A549 (cell line): ENCODE results near the gene PLEKHF1. TPM values are rescaled to one million over a fixed set of nuclear protein-coding genes. Genes with fewer than 3 reads are reported as not detected.

Experiments used
- ATAC-seq, 2 experiments: fragments of 200-7000 bp in 1 of 2; fragments of >200 bp in 1 of 2; cut with Nextera tagmentation in 1 of 2; cut with Tn5 transposase in 1 of 2; 3 replicates each; pipeline versions ENCODE4 v1.8.0 to v1.9.1; 2018 to 2020; ENCODE audit warnings: mild to moderate bottlenecking in 1 of 2, moderate library complexity in 1 of 2
- CTCF ChIA-PET: fragments of 300-600 bp; sonication (Branson Sonifier 250); formaldehyde crosslinking; extraction: SDS; loops from one replicate; lab custom pipeline; 2021; ENCODE audit warnings: antibody characterized with exemption, inconsistent platforms; lab: Yijun Ruan, JAX
- POLR2A ChIA-PET: fragments of 350-600 bp; formaldehyde crosslinking; extraction: SDS; loops from one replicate; lab custom pipeline; 2021; ENCODE audit warnings: antibody characterized with exemption, inconsistent platforms; lab: Yijun Ruan, JAX
- DNase-seq, 2 experiments: peaks; one replicate each; pipeline versions ENCODE4 v3.0.0 to v3.0.0-alpha.2; 2011 to 2016; ENCODE audit warnings: low read depth in 1 of 2, low spot score in 1 of 2
- FAIRE-seq: peaks from 2 replicates; lab custom pipeline; 2011; peaks lifted over from hg19 to GRCh38; lab: Jason Lieb, UNC
- H3K27ac ChIP-seq, 2 experiments: fragments of >200 bp; sonication (Bioruptor Twin); formaldehyde crosslinking; 3 replicates each; pipeline ENCODE4 v1.5.1; 2016 to 2017
- H3K4me1 ChIP-seq: fragments of >200 bp; sonication (Bioruptor Twin); formaldehyde crosslinking; 3 replicates; pipeline ENCODE4 v1.6.1; 2016
- H3K4me2 ChIP-seq: fragments of >200 bp; sonication (Bioruptor Twin); formaldehyde crosslinking; 3 replicates; pipeline ENCODE4 v1.6.1; 2016
- H3K4me3 ChIP-seq: fragments of >200 bp; sonication (Bioruptor Twin); formaldehyde crosslinking; 3 replicates; pipeline ENCODE4 v1.5.1; 2016
- H3K9me3 ChIP-seq: fragments of >200 bp; sonication (Bioruptor Twin); formaldehyde crosslinking; 3 replicates; pipeline ENCODE4 v1.6.1; 2016
- ATOH8 ChIP-seq: fragments of 250-450 bp; sonication (Bioruptor Pico); IDR thresholded peaks from 2 replicates; pipeline ENCODE4 v1.5.0; 2020; ENCODE audit warnings: low read depth, mild to moderate bottlenecking, moderate library complexity
- BCL3 ChIP-seq: fragments of >200 bp; sonication (Bioruptor Twin); formaldehyde crosslinking; IDR thresholded peaks from 3 replicates; pipeline ENCODE4 v1.6.1; 2016
- BHLHE40 ChIP-seq: IDR thresholded peaks from 2 replicates; pipeline ENCODE4 v1.6.1; 2012; ENCODE audit warnings: low read depth, low read length, inconsistent platforms
- CBX2 ChIP-seq: fragments of 200-600 bp; sonication (generic); IDR thresholded peaks from 2 replicates; pipeline ENCODE4 v1.6.1; 2016; ENCODE audit warnings: low read depth, mild to moderate bottlenecking, borderline replicate concordance
- CBX8 ChIP-seq: fragments of 200-600 bp; sonication (generic); IDR thresholded peaks from 2 replicates; pipeline ENCODE4 v1.6.1; 2016
- CEBPB ChIP-seq, 2 experiments: fragments of >200 bp in 1 of 2; sonication (Bioruptor Twin) in 1 of 2; formaldehyde crosslinking in 1 of 2; IDR thresholded peaks; 2 replicates each; pipeline ENCODE4 v1.6.1; 2012 to 2016
- CHD4 ChIP-seq: fragments of 200-600 bp; sonication (generic); IDR thresholded peaks from 2 replicates; pipeline ENCODE4 v1.6.1; 2016; ENCODE audit warnings: antibody characterized with exemption, mild to moderate bottlenecking, borderline replicate concordance
- EHMT2 ChIP-seq: fragments of 200-600 bp; sonication (generic); IDR thresholded peaks from 2 replicates; pipeline ENCODE4 v1.6.1; 2016; ENCODE audit warnings: antibody characterized with exemption, low read depth, mild to moderate bottlenecking, moderate library complexity
- ELK1 ChIP-seq: fragments of 150-350 bp; IDR thresholded peaks from 2 replicates; pipeline ENCODE4 v1.6.1; 2014; ENCODE audit warnings: low read depth, mild to moderate bottlenecking, low read length
- ESRRA ChIP-seq: fragments of 150-350 bp; IDR thresholded peaks from 2 replicates; pipeline ENCODE4 v1.6.1; 2014; ENCODE audit warnings: mild to moderate bottlenecking, low read length, borderline replicate concordance
- FOXS1 ChIP-seq: fragments of 250-450 bp; sonication (Bioruptor Pico); IDR thresholded peaks from 2 replicates; pipeline ENCODE4 v1.5.0; 2020; ENCODE audit warnings: mild to moderate bottlenecking, moderate library complexity
- HDAC2 ChIP-seq: fragments of 200-600 bp; sonication (generic); IDR thresholded peaks from 2 replicates; pipeline ENCODE4 v1.6.1; 2016
- HOXA7 ChIP-seq: fragments of 250-450 bp; sonication (Bioruptor Pico); IDR thresholded peaks from 2 replicates; pipeline ENCODE4 v1.5.0; 2020; ENCODE audit warnings: mild to moderate bottlenecking, moderate library complexity
- JUN ChIP-seq, 2 experiments: fragments of >200 bp; sonication (Bioruptor Twin); formaldehyde crosslinking; IDR thresholded peaks; 2 replicates in 1 of 2; 3 replicates in 1 of 2; pipeline ENCODE4 v1.6.1; 2016 to 2017
- JUNB ChIP-seq: fragments of >200 bp; sonication (Bioruptor Twin); formaldehyde crosslinking; IDR thresholded peaks from 2 replicates; pipeline ENCODE4 v1.6.1; 2016
- KDM1A ChIP-seq: fragments of 200-600 bp; sonication (generic); IDR thresholded peaks from 2 replicates; pipeline ENCODE4 v1.6.1; 2016; ENCODE audit warnings: low read depth, mild to moderate bottlenecking
- MAZ ChIP-seq: fragments of 150-350 bp; IDR thresholded peaks from 2 replicates; pipeline ENCODE4 v1.6.1; 2014; ENCODE audit warnings: antibody characterized with exemption, low read depth, low read length, borderline replicate concordance
- NPAS2 ChIP-seq: fragments of 250-450 bp; sonication (Bioruptor Pico); IDR thresholded peaks from 2 replicates; pipeline ENCODE4 v1.8.0; 2022; ENCODE audit warnings: mild to moderate bottlenecking, moderate library complexity, borderline replicate concordance
- PBX3 ChIP-seq: IDR thresholded peaks from 2 replicates; pipeline ENCODE4 v1.6.1; 2012
- POLR2A ChIP-seq: IDR thresholded peaks from 2 replicates; pipeline ENCODE4 v1.6.1; 2012; ENCODE audit warnings: mild to moderate bottlenecking, low read length
- RARB ChIP-seq: fragments of 250-450 bp; sonication (Bioruptor Pico); IDR thresholded peaks from 2 replicates; pipeline ENCODE4 v1.8.0; 2021; ENCODE audit warnings: mild to moderate bottlenecking, moderate library complexity
- REST ChIP-seq: fragments of 200-600 bp; sonication (generic); IDR thresholded peaks from 2 replicates; pipeline ENCODE4 v1.6.1; 2016; ENCODE audit warnings: antibody characterized with exemption, mild to moderate bottlenecking, moderate library complexity
- RFX5 ChIP-seq: fragments of 450-650 bp; IDR thresholded peaks from 2 replicates; pipeline ENCODE4 v1.7.1; 2014; ENCODE audit warnings: antibody characterized with exemption, mild to moderate bottlenecking, moderate library complexity
- RNF2 ChIP-seq: fragments of 200-600 bp; sonication (generic); IDR thresholded peaks from 2 replicates; pipeline ENCODE4 v1.6.1; 2016; ENCODE audit warnings: low read depth, mild to moderate bottlenecking, antibody characterized with exemption, moderate library complexity, borderline replicate concordance
- SREBF2 ChIP-seq: fragments of 450-650 bp; IDR thresholded peaks from 2 replicates; pipeline ENCODE4 v1.6.1; 2014; ENCODE audit warnings: mild to moderate bottlenecking, moderate library complexity
- ZNF302 ChIP-seq: fragments of 250-450 bp; sonication (Bioruptor Pico); IDR thresholded peaks from 2 replicates; pipeline ENCODE4 v1.9.0; 2021; ENCODE audit warnings: inconsistent platforms, mild to moderate bottlenecking, moderate library complexity
- WGBS: methylation state at CpG from one replicate; pipeline ENCODE4 v1.1.6; 2017; ENCODE audit errors: missing lambda C conversion rate; 5-methylcytosine and 5-hydroxymethylcytosine counted together
- polyA plus RNA-seq, 4 experiments: library from polyadenylated mRNA; depleted of rRNA in 3 of 4; stranded (reverse); fragments of >200 nt; fragmentation: RNase III in 1 of 4; extraction: RNeasy Plus Mini Kit Qiagen cat#74134 plus additional on column Dnase treatment in 1 of 4; gene quantifications; 2 replicates in 3 of 4; 3 replicates in 1 of 4; pipeline ENCODE4 v1.2.3, GENCODE V29; 2011 to 2017

The PLEKHF1 gene
- polyA plus RNA-seq, 2 of the 4 experiments (the other 2 are of a cell fraction) = 2.1 to 4.1 TPM

- WGBS = 91% methylated on average over 57 of the region's 57 CpGs
- Histone ChIP-seq H3K4me1 (peaks cover under 1% of the 10 kb centered on the region; the same call in 1 of the 3 replicates), H3K27ac (no peak overlapping the region), H3K9me3 (no peaks in the 10 kb centered on the region), H3K4me3 (no peak overlapping the region), H3K4me2 (no peak overlapping the region)
- DNase-seq = no peak
- FAIRE-seq = no peak
- TF ChIP-seq ATOH8 (CRISPR knock-in tag) = no peak
- no peak; the same call in 1 of the 2 replicates for TF ChIP-seq POLR2A
- no peak for TF ChIP-seq ZNF302 (CRISPR knock-in tag)
- TF ChIP-seq RARB (CRISPR knock-in tag) = no peak
- TF ChIP-seq CBX2 = no peak
- no peak for TF ChIP-seq CEBPB (IDR thresholded peaks at IDR 0.05)
- TF ChIP-seq FOXS1 (CRISPR knock-in tag) = no peak
- TF ChIP-seq CBX8 = no peak
- no peak for TF ChIP-seq CHD4
- TF ChIP-seq KDM1A = no peak
- no peak for TF ChIP-seq EHMT2
- TF ChIP-seq JUN (IDR thresholded peaks at IDR 0.05) = no peak
- TF ChIP-seq BHLHE40 = no peak
- TF ChIP-seq REST = no peak
- no peak for TF ChIP-seq BCL3
- TF ChIP-seq NPAS2 (CRISPR knock-in tag) = no peak
- TF ChIP-seq MAZ = no peak
- TF ChIP-seq RFX5 = no peak
- no peak for TF ChIP-seq JUNB
- ChIA-PET CTCF (interaction anchor here (1.0 to 9.4 kb wide), 8 partner anchors 8 to 62 kb away, joined by 3 to 78 read pairs (median 8); no protein-coding TSS in a partner anchor), POLR2A (no interaction called here)
- ATAC-seq = no peak
These were observed 8.4 kb downstream of the PLEKHF1 start for GRCh38 chr19:29673451-29674371.

GRCh38 chr19:29674374-29675119 lies 9.3 kb downstream of the PLEKHF1 start:
- FAIRE-seq (no peak), ATAC-seq (no peak), DNase-seq (no peak)
- H3K4me2 ChIP-seq = no peak overlapping the region
- no peaks in the 10 kb centered on the region; the same call in 2 of the 3 replicates for H3K4me1 ChIP-seq
- no peak overlapping the region for H3K27ac ChIP-seq
- no peaks in the 10 kb centered on the region for H3K9me3 ChIP-seq
- 91% methylated on average over 34 of the region's 34 CpGs for WGBS
- H3K4me3 ChIP-seq = no peak overlapping the region
- CTCF ChIA-PET = interaction anchor here (0.7 to 9.4 kb wide), 4 partner anchors 20 to 63 kb away, joined by 3 to 78 read pairs (median 6); no protein-coding TSS in a partner anchor
- POLR2A ChIA-PET = no interaction called here
- TF ChIP-seq ELK1 (no peak), BHLHE40 (no peak), ZNF302 (CRISPR knock-in tag) (no peak), CEBPB (IDR thresholded peaks at IDR 0.05) (no peak), BCL3 (no peak), PBX3 (no peak), SREBF2 (no peak), HDAC2 (no peak), ESRRA (no peak), RNF2 (no peak), HOXA7 (CRISPR knock-in tag) (no peak)
